ENCODE data around the gene COL18A1. TPM values are rescaled to one million over a fixed set of nuclear protein-coding genes. Genes with fewer than 3 reads are reported as not detected.

Gene COL18A1
- total RNA-seq, 1 experiment from 2014 or later = 3.3 TPM

- H3K27me3 ChIP-seq (replicated peaks; ENCODE audit: insufficient read depth, low read depth, low read length, poor library complexity) = no peaks in the 10 kb centered on the region
- ChIA-PET CTCF (no interaction called here), POLR2A (ENCODE audit: low non-redundant PET) (no interaction called here)
- H3K36me3 ChIP-seq (ENCODE audit: insufficient read depth, low read length, poor library complexity, severe bottlenecking) = no peaks in the 10 kb centered on the region
- BruUV-seq (replicated peaks) = no TSS peak
- peaks cover 6% of the 10 kb centered on the region for H3K4me1 ChIP-seq (ENCODE audit: insufficient read depth, low read length, poor library complexity, severe bottlenecking)
- H3K9me3 ChIP-seq (ENCODE audit: low read depth, low read length, poor library complexity, severe bottlenecking) = no peaks in the 10 kb centered on the region
- intact Hi-C loops (cut with micrococcal nuclease; ENCODE audit: unreplicated experiment) = loop anchor here (1.0 to 2.0 kb wide), 3 partner anchors 146 to 382 kb away; no protein-coding TSS in a partner anchor
- no peak overlapping the region for H3K27ac ChIP-seq (ENCODE audit: low read depth, low read length, poor library complexity, severe bottlenecking)
- TF ChIP-seq CTCF (conservative IDR thresholded peaks at IDR 0.05; ENCODE audit: low read depth, low read length) = no peak
- no peak for TF ChIP-seq EZH2 (IDR thresholded peaks at IDR 0.05; ENCODE audit: borderline replicate concordance, low read depth, low read length, poor library complexity, severe bottlenecking)
- peak overlapping the region; percentile 40 for H3K4me3 ChIP-seq (ENCODE audit: low read depth, low read length, poor library complexity, severe bottlenecking)
- no peak for DNase-seq (ENCODE audit: low spot score)
These were observed 33.6 kb downstream of the COL18A1 start for GRCh38 chr21:45438391-45439145.

- H3K4me3 ChIP-seq (ENCODE audit: low read depth, low read length, poor library complexity, severe bottlenecking) = peak overlapping the region; percentile 40
- ChIA-PET CTCF (interaction anchor here (0.6 kb wide), 1 partner anchor 437 kb away, joined by 3 read pairs; no protein-coding TSS in a partner anchor), POLR2A (ENCODE audit: low non-redundant PET) (no interaction called here)
- H3K4me1 ChIP-seq (ENCODE audit: insufficient read depth, low read length, poor library complexity, severe bottlenecking) = peaks cover 6% of the 10 kb centered on the region
- H3K27me3 ChIP-seq (replicated peaks; ENCODE audit: insufficient read depth, low read depth, low read length, poor library complexity) = no peaks in the 10 kb centered on the region
- peak; percentile 85 for DNase-seq (ENCODE audit: low spot score)
- no peaks in the 10 kb centered on the region for H3K9me3 ChIP-seq (ENCODE audit: low read depth, low read length, poor library complexity, severe bottlenecking)
- H3K36me3 ChIP-seq (ENCODE audit: insufficient read depth, low read length, poor library complexity, severe bottlenecking) = no peaks in the 10 kb centered on the region
- no peak overlapping the region for H3K27ac ChIP-seq (ENCODE audit: low read depth, low read length, poor library complexity, severe bottlenecking)
- BruUV-seq (replicated peaks) = no TSS peak
- TF ChIP-seq EZH2 (IDR thresholded peaks at IDR 0.05; ENCODE audit: borderline replicate concordance, low read depth, low read length, poor library complexity, severe bottlenecking) (no peak), CTCF (conservative IDR thresholded peaks at IDR 0.05; ENCODE audit: low read depth, low read length) (peak; percentile 94)
- intact Hi-C loops (cut with micrococcal nuclease; ENCODE audit: unreplicated experiment) = loop anchor here (1.0 to 2.0 kb wide), 3 partner anchors 147 to 381 kb away; no protein-coding TSS in a partner anchor
These were observed 34.4 kb downstream of the COL18A1 start for GRCh38 chr21:45439161-45439872.

- intact Hi-C loops (cut with micrococcal nuclease; ENCODE audit: unreplicated experiment) = loop anchor here (1.0 to 2.0 kb wide), 3 partner anchors 148 to 381 kb away; no protein-coding TSS in a partner anchor
- H3K27ac ChIP-seq (ENCODE audit: low read depth, low read length, poor library complexity, severe bottlenecking) = no peak overlapping the region
- no peaks in the 10 kb centered on the region for H3K9me3 ChIP-seq (ENCODE audit: low read depth, low read length, poor library complexity, severe bottlenecking)
- TF ChIP-seq CTCF (conservative IDR thresholded peaks at IDR 0.05; ENCODE audit: low read depth, low read length) (no peak), EZH2 (IDR thresholded peaks at IDR 0.05; ENCODE audit: borderline replicate concordance, low read depth, low read length, poor library complexity, severe bottlenecking) (no peak)
- H3K36me3 ChIP-seq (ENCODE audit: insufficient read depth, low read length, poor library complexity, severe bottlenecking) = no peaks in the 10 kb centered on the region
- H3K4me3 ChIP-seq (ENCODE audit: low read depth, low read length, poor library complexity, severe bottlenecking) = no peak overlapping the region
- no peak for DNase-seq (ENCODE audit: low spot score)
- no TSS peak for BruUV-seq (replicated peaks)
- H3K27me3 ChIP-seq (replicated peaks; ENCODE audit: insufficient read depth, low read depth, low read length, poor library complexity) = no peaks in the 10 kb centered on the region
- ChIA-PET POLR2A (ENCODE audit: low non-redundant PET) (no interaction called here), CTCF (interaction anchor here (0.6 to 0.7 kb wide), 2 partner anchors 24 to 438 kb away, joined by 3 read pairs; no protein-coding TSS in a partner anchor)
- peaks cover 6% of the 10 kb centered on the region for H3K4me1 ChIP-seq (ENCODE audit: insufficient read depth, low read length, poor library complexity, severe bottlenecking)
These were observed 35.0 kb downstream of the COL18A1 start for GRCh38 chr21:45439901-45440461.
